A549 treated with AZD9567 at 1 μM for 4 hours (cell line): ENCODE measurements around the gene PPP6R2. TPM values are rescaled to one million over a fixed set of nuclear protein-coding genes. Genes with fewer than 3 reads are reported as not detected.

Experiments used
- total RNA-seq: library from RNA; stranded (reverse); fragments of 200-300 nt; extraction: Qiagen RNA extraction; gene quantifications from 5 replicates; pipeline ENCODE4 v1.2.3, GENCODE V29; 2022; ENCODE audit not compliant: insufficient read depth

PPP6R2 gene, protein sequence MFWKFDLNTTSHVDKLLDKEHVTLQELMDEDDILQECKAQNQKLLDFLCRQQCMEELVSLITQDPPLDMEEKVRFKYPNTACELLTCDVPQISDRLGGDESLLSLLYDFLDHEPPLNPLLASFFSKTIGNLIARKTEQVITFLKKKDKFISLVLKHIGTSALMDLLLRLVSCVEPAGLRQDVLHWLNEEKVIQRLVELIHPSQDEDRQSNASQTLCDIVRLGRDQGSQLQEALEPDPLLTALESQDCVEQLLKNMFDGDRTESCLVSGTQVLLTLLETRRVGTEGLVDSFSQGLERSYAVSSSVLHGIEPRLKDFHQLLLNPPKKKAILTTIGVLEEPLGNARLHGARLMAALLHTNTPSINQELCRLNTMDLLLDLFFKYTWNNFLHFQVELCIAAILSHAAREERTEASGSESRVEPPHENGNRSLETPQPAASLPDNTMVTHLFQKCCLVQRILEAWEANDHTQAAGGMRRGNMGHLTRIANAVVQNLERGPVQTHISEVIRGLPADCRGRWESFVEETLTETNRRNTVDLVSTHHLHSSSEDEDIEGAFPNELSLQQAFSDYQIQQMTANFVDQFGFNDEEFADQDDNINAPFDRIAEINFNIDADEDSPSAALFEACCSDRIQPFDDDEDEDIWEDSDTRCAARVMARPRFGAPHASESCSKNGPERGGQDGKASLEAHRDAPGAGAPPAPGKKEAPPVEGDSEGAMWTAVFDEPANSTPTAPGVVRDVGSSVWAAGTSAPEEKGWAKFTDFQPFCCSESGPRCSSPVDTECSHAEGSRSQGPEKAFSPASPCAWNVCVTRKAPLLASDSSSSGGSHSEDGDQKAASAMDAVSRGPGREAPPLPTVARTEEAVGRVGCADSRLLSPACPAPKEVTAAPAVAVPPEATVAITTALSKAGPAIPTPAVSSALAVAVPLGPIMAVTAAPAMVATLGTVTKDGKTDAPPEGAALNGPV
- 12.4 to 15.4 TPM (median 15.1 TPM) in 5 replicates for total RNA-seq

DNA sequence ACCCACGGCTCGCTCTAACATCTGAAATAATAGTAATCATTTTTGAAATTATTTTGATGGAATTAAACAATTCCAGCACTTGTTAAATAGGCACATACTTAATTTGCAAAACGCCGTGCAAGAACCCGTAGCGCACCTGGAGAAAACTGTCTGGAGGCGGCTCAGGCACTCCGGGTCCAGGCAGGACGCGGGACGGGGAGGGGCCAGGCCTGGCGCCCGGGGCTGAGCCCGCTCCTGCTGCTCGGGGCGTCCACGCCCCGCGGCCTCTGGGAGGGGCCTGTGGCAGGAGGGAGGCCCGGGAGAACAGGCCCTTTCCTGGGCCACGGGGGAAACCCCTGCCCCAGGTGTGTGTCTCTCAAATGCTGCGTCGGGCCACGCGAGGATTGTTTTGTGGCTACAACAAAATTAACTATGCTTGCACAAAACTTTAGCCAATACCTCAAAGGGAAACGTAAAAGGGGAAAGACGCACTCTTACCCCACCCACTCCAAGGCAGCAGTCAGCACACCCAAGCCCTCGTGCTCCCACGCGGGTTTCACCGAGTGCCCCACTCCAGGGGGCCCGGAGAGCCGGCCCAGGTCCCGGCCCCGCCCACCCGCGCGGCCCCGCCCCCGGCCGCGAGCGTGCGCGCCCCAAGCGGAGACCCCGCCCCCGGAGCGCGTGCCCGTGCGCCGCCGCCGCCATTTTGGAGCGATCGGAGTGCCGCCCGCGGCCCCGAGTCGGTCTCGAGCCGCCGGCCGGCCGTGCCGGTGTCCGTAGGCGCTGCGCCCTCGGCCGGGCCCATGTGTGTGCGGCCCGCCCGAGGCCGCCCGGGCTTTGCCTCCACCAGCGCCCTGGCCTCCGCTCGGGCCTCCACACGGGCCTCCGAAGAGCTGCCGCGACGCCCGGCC is at the start of gene PPP6R2:
Gene PPP6R2, plus strand, starts transcription at position 677 of the 890 bp plus-strand sequence. CDS start 50,582 bp downstream, outside the sequence.

DNA sequence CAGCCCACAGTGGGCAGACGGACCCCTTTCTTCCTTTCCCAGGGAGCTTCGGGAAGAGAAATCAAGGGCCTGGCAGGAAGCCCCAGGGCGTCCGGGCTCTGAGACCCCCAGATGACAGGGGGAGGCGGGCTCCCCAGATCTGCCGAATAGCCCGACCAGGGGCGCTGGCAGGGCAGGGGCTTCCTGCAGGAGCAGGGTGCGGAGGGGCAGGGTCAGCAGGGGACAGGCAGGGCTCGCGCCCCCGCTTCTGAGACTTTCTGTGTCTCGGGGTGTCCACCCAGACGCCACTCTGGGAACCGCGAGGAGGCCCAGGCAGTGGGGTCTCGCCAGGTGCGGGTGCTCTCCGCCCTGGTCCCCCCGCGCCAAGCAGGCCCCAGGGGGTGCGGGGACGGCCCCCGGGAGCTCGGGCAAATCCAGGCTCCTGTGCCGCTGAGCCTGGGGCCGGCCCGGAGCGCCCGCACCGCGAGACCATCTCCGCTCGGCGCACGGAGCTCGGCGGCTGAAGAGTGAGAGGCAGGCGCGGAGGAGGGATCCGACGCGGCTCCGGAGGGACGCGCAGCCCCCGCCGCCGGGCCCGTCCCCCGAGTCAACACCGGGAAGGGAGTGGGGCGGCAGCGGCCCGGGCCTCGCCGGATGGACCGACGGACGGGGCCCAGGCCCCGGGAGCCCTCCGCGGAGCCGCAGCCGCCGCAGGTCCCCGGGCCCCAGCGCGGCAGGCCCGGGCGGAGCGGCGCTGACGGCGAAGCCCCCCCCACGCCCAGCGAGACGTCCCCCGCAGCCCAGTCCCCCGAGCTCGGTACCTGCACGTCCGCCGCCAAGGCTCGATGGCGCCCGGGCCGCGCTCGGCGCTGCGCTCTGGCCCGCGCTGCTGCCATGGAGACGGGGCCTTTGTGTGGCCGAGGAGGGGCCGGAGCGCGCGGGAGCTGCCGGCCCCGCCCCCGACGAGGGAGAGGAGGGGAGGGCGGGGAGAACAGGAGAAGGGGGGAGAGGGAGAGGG is 36.1 kb upstream of the PPP6R2 start, which contains the start of gene PLXNB2:
Gene PLXNB2, minus strand, starts transcription at position 894 of the 997 bp plus-strand sequence. CDS start 17,062 bp downstream, outside the sequence.

DNA sequence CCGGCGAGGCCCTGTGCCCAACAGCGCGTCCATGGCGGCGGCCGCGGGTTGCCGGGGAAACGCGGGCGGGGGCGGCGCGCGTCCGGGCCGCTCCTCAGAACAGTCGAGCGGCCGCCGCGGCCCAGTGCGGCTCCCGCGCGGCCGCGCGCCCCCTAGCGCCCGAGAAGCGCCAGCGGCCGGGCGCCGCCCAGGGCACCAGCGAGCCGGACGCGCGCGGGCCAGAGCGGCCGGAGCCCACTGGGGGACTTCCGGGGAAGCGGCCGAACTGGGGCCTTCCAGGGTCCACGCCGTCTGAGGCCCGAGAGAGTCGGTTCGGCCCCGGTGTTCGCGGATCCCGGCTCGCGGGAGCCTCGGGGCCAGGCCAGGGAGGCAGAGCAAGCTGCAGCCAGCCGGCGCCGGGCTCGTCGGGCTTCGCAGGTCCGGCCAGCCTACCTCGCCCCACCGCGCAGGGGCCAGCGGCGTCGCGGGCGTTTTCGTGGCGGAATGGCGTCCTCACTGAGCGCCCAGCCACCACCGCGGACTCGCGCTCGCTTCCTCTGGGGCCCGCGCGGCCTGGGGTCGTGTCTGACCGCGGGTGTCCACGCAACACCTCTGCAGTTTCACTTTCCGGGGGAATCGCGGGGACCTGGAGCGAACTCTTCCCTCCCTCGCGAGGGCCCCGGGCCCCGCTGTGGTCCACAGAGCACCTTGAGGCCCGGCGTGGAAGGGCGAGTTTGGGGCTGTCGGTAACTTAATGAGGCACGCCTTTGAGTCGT is 16.0 kb upstream of the PPP6R2 start, which contains the start of gene DENND6B:
Gene DENND6B, minus strand, starts transcription at position 57 of the 755 bp plus-strand sequence. Its CDS starts 24 bp downstream, at position 33.

DNA sequence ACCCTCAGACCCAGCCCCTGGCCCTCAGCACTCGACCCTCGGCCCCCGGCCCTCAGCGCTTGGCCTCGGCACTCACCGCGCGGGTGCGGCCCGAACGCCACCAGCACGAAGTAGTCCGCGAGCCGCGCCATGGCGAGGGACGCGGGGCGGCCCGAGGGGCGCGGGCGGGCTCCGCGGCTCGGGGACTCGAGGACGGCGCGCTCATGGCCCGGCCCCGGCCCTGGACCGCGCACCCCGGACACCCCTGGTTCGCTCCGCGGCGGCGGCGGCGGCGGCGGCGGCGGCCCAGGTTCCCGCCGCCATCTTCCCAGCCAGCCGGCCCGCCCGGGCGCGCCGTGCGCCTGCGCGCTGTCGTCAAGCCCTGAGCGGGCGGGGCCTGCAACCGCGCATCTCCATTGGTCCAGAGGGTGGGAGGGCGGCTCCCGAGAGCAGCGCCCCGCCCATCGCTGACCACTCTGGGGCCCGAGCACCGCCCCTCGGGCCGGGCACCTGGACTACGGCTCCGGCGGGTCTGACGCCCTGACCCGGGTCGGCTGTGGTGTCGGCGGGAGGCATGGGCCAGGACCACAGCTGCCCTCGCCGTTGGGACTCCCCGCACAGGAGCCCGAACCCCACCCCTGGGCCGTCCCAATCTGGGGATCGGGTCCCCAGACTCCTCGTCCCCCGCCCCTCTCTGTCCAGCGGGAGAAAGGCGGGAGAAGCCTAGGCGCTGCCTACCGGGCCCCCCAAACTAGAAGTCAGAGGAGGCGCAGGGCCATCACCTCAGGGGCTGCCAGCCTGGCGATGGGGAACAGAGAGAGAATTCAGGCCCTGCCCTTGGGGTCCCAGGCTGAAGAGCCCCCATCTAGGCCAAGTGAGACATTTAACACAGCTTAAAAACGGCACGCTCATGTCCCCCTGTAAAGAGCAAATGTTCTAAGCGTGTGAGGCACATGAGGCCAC is 131.9 kb downstream of the PPP6R2 start, which contains the start of gene SBF1:
Gene SBF1, minus strand, starts transcription at position 326 of the 942 bp plus-strand sequence. Its CDS starts 195 bp downstream, at position 131.

DNA sequence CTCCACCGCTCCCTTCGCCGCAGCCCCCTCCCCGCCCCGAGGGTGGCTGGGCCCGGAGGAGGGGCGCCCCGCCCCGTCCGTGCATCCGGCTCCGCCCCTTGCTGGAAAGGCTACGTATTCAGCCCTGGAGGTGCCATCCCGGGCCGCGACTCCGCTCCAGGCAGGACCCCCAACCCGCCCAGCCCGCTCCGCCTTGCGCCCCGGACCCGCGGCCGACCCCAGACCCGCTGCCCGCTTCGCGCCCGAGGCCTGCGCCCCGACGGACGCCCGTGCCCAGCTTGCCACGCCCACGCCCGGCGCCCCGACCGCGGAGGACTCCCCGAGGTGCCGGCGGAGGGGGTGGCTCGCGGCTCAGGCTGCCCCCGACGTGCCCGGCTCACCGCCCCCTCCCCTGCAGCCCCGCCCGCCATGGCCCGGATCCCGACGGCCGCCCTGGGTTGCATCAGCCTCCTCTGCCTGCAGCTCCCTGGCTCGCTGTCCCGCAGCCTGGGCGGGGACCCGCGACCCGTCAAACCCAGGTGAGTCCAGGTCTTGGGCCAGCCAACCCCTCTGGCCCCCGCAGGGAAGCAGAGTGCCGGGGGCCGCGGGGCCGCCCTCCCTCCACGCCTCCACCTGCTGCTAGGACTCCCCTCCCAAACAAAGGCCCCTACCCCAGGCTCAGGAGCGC is 138.4 kb downstream of the PPP6R2 start, which contains the start of gene ADM2:
Gene ADM2, plus strand, starts transcription at position 104 of the 667 bp plus-strand sequence. Its CDS starts 305 bp downstream, at position 409.

DNA sequence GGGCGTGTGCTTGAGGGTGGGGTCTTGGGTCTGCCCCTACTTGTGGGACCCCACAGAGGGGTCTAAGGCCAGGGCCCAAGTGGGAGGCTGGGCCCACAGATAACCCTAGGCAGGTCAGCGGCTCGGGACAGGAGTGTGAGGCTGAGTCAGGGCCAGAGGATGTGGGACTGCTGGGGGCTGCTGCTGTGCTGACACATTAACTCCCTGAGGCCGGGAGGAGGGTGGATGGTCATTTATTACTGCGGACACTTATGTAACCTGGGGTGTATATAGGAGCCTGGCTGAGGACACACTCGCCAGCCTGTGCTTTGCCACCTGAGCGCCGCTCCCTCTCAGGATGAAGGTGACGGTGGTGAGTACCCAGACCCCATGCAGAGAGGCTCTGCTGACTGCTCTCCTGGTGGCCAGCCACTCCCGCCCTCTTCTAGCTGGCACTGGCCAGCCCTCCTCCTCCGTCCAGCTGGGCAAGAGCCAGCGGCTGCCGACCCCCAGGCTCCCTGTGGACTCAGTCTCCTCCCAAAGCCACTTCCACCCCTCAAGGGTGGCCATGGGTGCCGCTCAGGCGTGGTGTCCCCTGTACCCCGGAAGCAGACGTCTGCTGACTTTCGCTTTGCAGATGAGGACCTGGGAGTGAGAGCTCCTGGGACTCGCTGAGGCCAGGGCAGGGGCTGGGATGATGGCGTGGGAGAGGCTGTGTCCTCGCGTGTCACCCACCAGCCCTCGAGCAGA is 143.6 kb downstream of the PPP6R2 start, which contains the start of gene MIOX:
Gene MIOX, plus strand, starts transcription at position 299 of the 729 bp plus-strand sequence. Its CDS starts 39 bp downstream, at position 338.

Other genes starting within 250 kb of the PPP6R2 start
- 3.7 to 6.1 TPM (median 5.7 TPM) in 5 replicates for gene PANX2, start 172.6 kb upstream of the PPP6R2 start, total RNA-seq
- gene TRABD, start 157.4 kb upstream of the PPP6R2 start, total RNA-seq = 22.1 to 36.4 TPM (median 35.5 TPM) in 5 replicates
- 9.7 to 22.0 TPM (median 20.0 TPM) in 5 replicates for gene SELENOO, start 142.3 kb upstream of the PPP6R2 start, total RNA-seq
- gene TUBGCP6, start 98.3 kb upstream of the PPP6R2 start, total RNA-seq = 3.7 to 13.2 TPM (median 12.8 TPM) in 5 replicates
- gene HDAC10, start 92.1 kb upstream of the PPP6R2 start, total RNA-seq = 9.1 to 13.8 TPM (median 13.0 TPM) in 5 replicates
- gene MAPK12, start 81.6 kb upstream of the PPP6R2 start, total RNA-seq = 15.3 to 28.9 TPM (median 26.4 TPM) in 5 replicates
- 6.2 to 8.0 TPM (median 7.1 TPM) in 5 replicates for gene MAPK11, start 72.9 kb upstream of the PPP6R2 start, total RNA-seq
- 113 to 126 TPM (median 115 TPM) in 5 replicates for gene PLXNB2, start 35.7 kb upstream of the PPP6R2 start, total RNA-seq
- gene DENND6B, start 16.3 kb upstream of the PPP6R2 start, total RNA-seq = 2.3 to 4.0 TPM (median 4.0 TPM) in 5 replicates
- 21.4 to 28.8 TPM (median 27.9 TPM) in 5 replicates for gene SBF1, start 131.7 kb downstream of the PPP6R2 start, total RNA-seq
- gene ADM2, start 138.2 kb downstream of the PPP6R2 start, total RNA-seq = 0.52 to 0.59 TPM (median 0.57 TPM) in 5 replicates
- gene MIOX, start 143.5 kb downstream of the PPP6R2 start, total RNA-seq = 0.13 TPM in 1 of 5 replicates, not detected in the others
- 24.1 to 54.9 TPM (median 52.4 TPM) in 5 replicates for gene LMF2, start 164.4 kb downstream of the PPP6R2 start, total RNA-seq
- gene NCAPH2, start 164.9 kb downstream of the PPP6R2 start, total RNA-seq = 33.8 to 41.0 TPM (median 40.1 TPM) in 5 replicates
- gene SCO2, start 182.3 kb downstream of the PPP6R2 start, total RNA-seq = 3.5 to 6.6 TPM (median 4.4 TPM) in 4 of 5 replicates, not detected in the other
- 14.2 to 18.0 TPM (median 17.2 TPM) in 5 replicates for gene TYMP, start 186.7 kb downstream of the PPP6R2 start, total RNA-seq
- 0.02 to 0.04 TPM in 2 of 5 replicates, not detected in the others for gene KLHDC7B, start 202.6 kb downstream of the PPP6R2 start, total RNA-seq
- 0.33 to 0.56 TPM (median 0.40 TPM) in 3 of 5 replicates, not detected in the others for gene SYCE3, start 219.6 kb downstream of the PPP6R2 start, total RNA-seq
- gene CPT1B, start 235.1 kb downstream of the PPP6R2 start, total RNA-seq = 13.1 to 20.3 TPM (median 13.8 TPM) in 5 replicates
- gene CHKB, start 239.5 kb downstream of the PPP6R2 start, total RNA-seq = 7.4 to 23.6 TPM (median 18.9 TPM) in 5 replicates